SKM-1 treated with dmso at 0.1 percent for 144 hours (cell line): Measurements from ENCODE around the gene AGAP1.
"Not testable (repeated sequence)": the region's sequence is repeated elsewhere in the genome, so short reads cannot be mapped to it uniquely, and the experiment has no call there.

ENCODE experiments used
- DNase-seq: peaks from one replicate; lab custom pipeline; 2025; ENCODE audit not compliant: unreplicated experiment; lab: John Stamatoyannopoulos, UW

Gene AGAP1

GRCh38 chr2:235931676-235932075 is 437.8 kb downstream of the AGAP1 start:
- DNase-seq = no peak

GRCh38 chr2:235934059-235934773 is 440.4 kb downstream of the AGAP1 start:
- no peak for DNase-seq

- no peak for DNase-seq
Observed at GRCh38 chr2:235934774-235935484, 441.1 kb downstream of the AGAP1 start.

GRCh38 chr2:235935773-235936172 is 441.9 kb downstream of the AGAP1 start:
- DNase-seq = no peak

GRCh38 chr2:235936493-235936892 is 442.6 kb downstream of the AGAP1 start:
- no peak for DNase-seq

GRCh38 chr2:235937087-235937486 is 443.2 kb downstream of the AGAP1 start:
- no peak for DNase-seq

GRCh38 chr2:235937526-235937925 is 443.7 kb downstream of the AGAP1 start:
- no peak for DNase-seq

- no peak for DNase-seq
Observed at GRCh38 chr2:235937936-235938335, 444.1 kb downstream of the AGAP1 start.

GRCh38 chr2:235938611-235939010 is 444.8 kb downstream of the AGAP1 start:
- no peak for DNase-seq

GRCh38 chr2:235939471-235939870 is 445.6 kb downstream of the AGAP1 start:
- DNase-seq = no peak

GRCh38 chr2:235940330-235940729 is 446.5 kb downstream of the AGAP1 start:
- DNase-seq = no peak

GRCh38 chr2:235944591-235944990 is 450.7 kb downstream of the AGAP1 start:
- DNase-seq = no peak

GRCh38 chr2:235945608-235946140 is 451.8 kb downstream of the AGAP1 start:
- DNase-seq = no peak

- DNase-seq = no peak
Observed at GRCh38 chr2:235946590-235946989, 452.7 kb downstream of the AGAP1 start.

GRCh38 chr2:235947055-235947454 is 453.2 kb downstream of the AGAP1 start:
- DNase-seq = not testable (repeated sequence)

- no peak for DNase-seq
Observed at GRCh38 chr2:235949567-235950472, 456.0 kb downstream of the AGAP1 start.

GRCh38 chr2:235950473-235950809 is 456.6 kb downstream of the AGAP1 start:
- DNase-seq = no peak

GRCh38 chr2:235951493-235951892 is 457.6 kb downstream of the AGAP1 start:
- DNase-seq = no peak

- DNase-seq = no peak
Observed at GRCh38 chr2:235951982-235952381, 458.1 kb downstream of the AGAP1 start.

GRCh38 chr2:235952714-235953113 is 458.9 kb downstream of the AGAP1 start:
- no peak for DNase-seq

GRCh38 chr2:235954281-235954680 is 460.4 kb downstream of the AGAP1 start:
- no peak for DNase-seq
